H1 (cell line): ENCODE data around the gene INTS6. TPM values are rescaled to one million over a fixed set of nuclear protein-coding genes. Genes with fewer than 3 reads are reported as not detected.

Source experiments
- CHD7 ChIP-seq: fragments of 300-600 bp; sonication (generic); IDR thresholded peaks from 2 replicates; pipeline ENCODE4 v1.7.1; 2012; ENCODE audit warnings: low read length, moderate library complexity, mild to moderate bottlenecking, inconsistent platforms; ENCODE audit not compliant: insufficient replicate concordance
- polyA plus RNA-seq, 7 experiments: library from polyadenylated mRNA; depleted of rRNA in 3 of 7; stranded (reverse) in 5 of 7; unstranded in 2 of 7; fragments of >200 nt in 5 of 7; fragments of 200-250 nt in 2 of 7; gene quantifications; 1 replicate in 5 of 7; 2 replicates in 1 of 7; 4 replicates in 1 of 7; pipeline versions ENCODE4 v1.2.1 to v1.2.3, GENCODE V29; 2011 to 2013; ENCODE audit warnings: missing spikeins in 2 of 7, mixed read lengths in 2 of 7
- total RNA-seq: library from RNA; stranded (reverse); fragmentation: NEBNext Ultra II Directional; extraction: Animal tissue kit (Norgen Biotek cat#: 25700); gene quantifications from 2 replicates; pipeline ENCODE4 v1.2.1, GENCODE V29; 2021

INTS6 gene
- total and polyA plus RNA-seq, 2 of the 8 experiments (the other 6 are each of a cell fraction or from before 2014, with no cell fraction given): 12.6 to 42.8 TPM

GRCh38 chr13:51373451-51373850, 79.4 kb downstream of the INTS6 start (continued):
- TF ChIP-seq CHD7: no peak
